ENCODE measurements around the gene GOLGA7B.

- TF ChIP-seq CTCF (IDR thresholded peaks at IDR 0.05) (no peak), POLR2AphosphoS5 (IDR thresholded peaks at IDR 0.05; ENCODE audit: low read depth, low read length) (no peak)
Observed at GRCh38 chr10:97866524-97867219, 17.0 kb downstream of the GOLGA7B start.
